Subcutaneous abdominal adipose tissue (tissue), 5 donors: ENCODE measurements around the gene CNOT6.
"Not testable (repeated sequence)": the region's sequence is repeated elsewhere in the genome, so short reads cannot be mapped to it uniquely, and the experiment has no call there.

Experiments used
- H3K27ac ChIP-seq: one replicate; pipeline ENCODE4 v1.7.0; 2013; ENCODE audit warnings: low read depth, mild to moderate bottlenecking, inconsistent platforms, low read length, moderate library complexity
- H3K27me3 ChIP-seq, 5 donors: one replicate each; pipeline ENCODE4 v1.7.0; 2013; ENCODE audit warnings: low read length in 5 of 5, inconsistent platforms in 1 of 5; ENCODE audit not compliant: control insufficient read depth in 5 of 5, insufficient read depth in 4 of 5
- H3K36me3 ChIP-seq, 5 donors: one replicate each; pipeline ENCODE4 v1.7.0; 2013; ENCODE audit warnings: low read length in 5 of 5; ENCODE audit not compliant: control insufficient read depth in 5 of 5, insufficient read depth in 5 of 5
- H3K4me1 ChIP-seq, 5 donors: one replicate each; pipeline ENCODE4 v1.7.0; 2013; ENCODE audit warnings: low read length in 5 of 5, mild to moderate bottlenecking in 3 of 5, moderate library complexity in 1 of 5; ENCODE audit not compliant: control insufficient read depth in 5 of 5, insufficient read depth in 5 of 5
- H3K4me3 ChIP-seq, 5 donors: one replicate each; pipeline ENCODE4 v1.7.0; 2013; ENCODE audit warnings: low read length in 5 of 5, low read depth in 1 of 5
- H3K9ac ChIP-seq, 5 donors: one replicate each; pipeline ENCODE4 v1.7.0; 2013; ENCODE audit warnings: low read length in 5 of 5, mild to moderate bottlenecking in 4 of 5, moderate library complexity in 3 of 5
- H3K9me3 ChIP-seq, 5 donors: one replicate each; pipeline ENCODE4 v1.7.0; 2013; ENCODE audit warnings: low read length in 5 of 5; ENCODE audit not compliant: control insufficient read depth in 5 of 5
- donor health status: healthy.
- donor health status: healthy.
- donor health status: healthy.
- donor health status: healthy.
- donor health status: healthy.

The CNOT6 gene

DNA sequence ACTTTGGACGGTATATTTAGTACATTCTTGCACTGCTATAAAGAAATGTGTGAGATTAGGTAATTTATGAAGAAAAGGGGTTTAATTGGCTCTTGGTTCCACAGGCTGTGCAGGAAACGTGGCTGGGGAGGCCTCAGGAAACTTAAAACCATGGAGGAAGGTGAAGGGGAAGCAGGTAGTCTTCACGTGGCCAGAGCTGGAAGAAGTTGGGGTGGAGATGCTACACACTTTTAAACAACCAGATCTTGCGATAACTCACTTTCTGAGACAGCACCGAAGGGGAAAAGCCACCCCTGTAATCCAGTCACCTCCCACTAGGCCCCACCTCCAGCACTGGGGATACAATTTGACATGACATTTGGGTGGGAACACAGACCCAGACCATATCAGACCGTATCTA is 13.5 kb downstream of the CNOT6 start:
- H3K4me3 ChIP-seq, result no peak overlapping the region
- H3K9me3 ChIP-seq, result no peaks in the 10 kb centered on the region
- no peaks in the 10 kb centered on the region for H3K4me1 ChIP-seq
- no peak overlapping the region for H3K9ac ChIP-seq
- H3K27me3 ChIP-seq, result no peaks in the 10 kb centered on the region
- H3K27ac ChIP-seq, result no peak overlapping the region
- no peaks in the 10 kb centered on the region for H3K36me3 ChIP-seq

DNA sequence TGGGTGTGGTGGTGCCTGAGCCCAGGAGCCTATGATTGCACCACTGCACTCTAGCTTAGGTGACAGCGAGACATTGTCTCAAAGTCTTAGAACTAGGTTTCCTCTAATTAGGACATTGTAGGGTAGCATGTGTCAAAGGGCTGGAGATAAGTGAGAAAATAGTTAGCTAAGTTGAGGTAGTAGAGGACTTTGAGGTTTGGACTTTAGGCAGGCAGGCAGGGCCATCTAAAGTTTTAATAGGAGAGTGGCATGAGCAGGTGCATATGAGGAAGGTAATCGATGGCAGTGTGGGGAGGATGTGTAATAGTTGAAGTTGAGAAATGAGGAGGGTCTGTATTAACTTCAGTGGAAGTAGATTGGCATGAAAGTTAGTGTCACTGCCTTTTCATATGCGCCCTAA is 21.1 kb downstream of the CNOT6 start:
- H3K27ac ChIP-seq, result no peak overlapping the region
- H3K9me3 ChIP-seq, result no peaks in the 10 kb centered on the region
- no peaks in the 10 kb centered on the region for H3K36me3 ChIP-seq
- H3K4me3 ChIP-seq, result no peak overlapping the region
- peaks cover 0 to 7% (median 0%) of the 10 kb centered on the region in 5 donors for H3K4me1 ChIP-seq
- no peaks in the 10 kb centered on the region for H3K27me3 ChIP-seq
- H3K9ac ChIP-seq, result no peak overlapping the region

DNA sequence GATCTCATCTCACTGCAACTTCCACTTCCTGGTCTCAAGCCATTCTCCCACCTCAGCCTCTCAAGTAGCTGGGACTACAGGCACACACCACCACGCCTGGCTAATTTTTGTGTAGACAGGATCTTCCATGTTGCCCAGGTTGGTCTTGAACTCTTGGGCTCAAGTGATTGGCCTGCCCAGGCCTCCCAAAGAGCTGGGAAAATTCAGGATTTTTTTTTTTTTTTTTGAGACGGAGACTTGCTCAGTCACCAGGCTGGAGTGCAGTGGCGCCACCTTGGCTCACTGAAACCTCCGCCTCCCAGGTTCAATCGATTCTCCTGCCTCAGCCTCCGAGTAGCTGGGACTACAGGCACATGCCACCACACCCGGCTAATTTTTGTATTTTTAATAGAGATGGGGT is 21.8 kb downstream of the CNOT6 start:
- not testable (repeated sequence) for H3K27ac ChIP-seq, H3K36me3 ChIP-seq, H3K9me3 ChIP-seq, H3K4me3 ChIP-seq, H3K9ac ChIP-seq, H3K4me1 ChIP-seq, H3K27me3 ChIP-seq

DNA sequence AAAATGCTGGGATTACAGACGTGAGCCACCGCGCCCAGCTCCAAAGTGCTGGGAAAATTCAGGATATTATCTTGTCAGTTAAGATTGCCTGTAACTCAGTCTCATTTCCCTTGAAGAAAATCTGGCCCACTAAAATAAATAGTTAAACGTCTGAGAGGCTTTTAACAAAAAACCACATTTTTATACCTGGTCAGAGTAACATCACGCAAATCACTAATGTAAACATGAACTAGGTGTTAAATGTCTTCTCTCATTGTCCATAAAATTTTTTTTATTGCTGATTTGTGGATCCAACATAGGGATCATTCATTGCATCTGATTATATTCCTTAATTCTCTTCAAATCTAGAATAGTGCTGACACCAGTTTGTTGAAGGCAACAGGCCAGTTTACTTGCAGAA is 22.3 kb downstream of the CNOT6 start:
- Histone ChIP-seq H3K9me3 (no peaks in the 10 kb centered on the region), H3K27me3 (no peaks in the 10 kb centered on the region), H3K4me1 (peaks cover 0 to 7% (median 0%) of the 10 kb centered on the region in 5 donors), H3K27ac (no peak overlapping the region), H3K36me3 (no peaks in the 10 kb centered on the region), H3K9ac (no peak overlapping the region), H3K4me3 (no peak overlapping the region)

DNA sequence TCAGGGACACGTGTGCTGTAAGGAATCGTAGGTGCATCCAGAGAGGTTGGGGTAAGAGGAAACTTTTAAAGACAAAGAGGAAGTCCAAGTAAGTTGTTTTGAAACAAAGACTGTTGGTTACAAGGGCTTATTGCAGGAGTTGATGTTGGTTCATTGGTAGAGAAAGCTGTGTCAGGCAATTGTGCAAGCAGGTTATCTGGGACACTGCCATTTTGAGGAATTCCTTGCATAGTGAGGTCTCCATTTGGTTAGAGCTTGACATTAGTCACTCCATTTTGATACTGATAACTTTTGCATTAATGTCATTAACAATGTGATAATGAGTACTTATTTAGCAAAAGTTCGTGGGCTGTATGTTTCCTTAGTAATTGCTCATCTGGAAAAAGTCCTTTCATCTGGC is 24.9 kb downstream of the CNOT6 start:
- H3K9me3 ChIP-seq, result no peaks in the 10 kb centered on the region
- H3K4me1 ChIP-seq, result peaks cover 0 to 9% (median 4%) of the 10 kb centered on the region in 5 donors
- no peaks in the 10 kb centered on the region for H3K27me3 ChIP-seq
- H3K36me3 ChIP-seq, result no peaks in the 10 kb centered on the region
- no peak overlapping the region for H3K9ac ChIP-seq
- H3K4me3 ChIP-seq, result no peak overlapping the region
- H3K27ac ChIP-seq, result no peak overlapping the region

DNA sequence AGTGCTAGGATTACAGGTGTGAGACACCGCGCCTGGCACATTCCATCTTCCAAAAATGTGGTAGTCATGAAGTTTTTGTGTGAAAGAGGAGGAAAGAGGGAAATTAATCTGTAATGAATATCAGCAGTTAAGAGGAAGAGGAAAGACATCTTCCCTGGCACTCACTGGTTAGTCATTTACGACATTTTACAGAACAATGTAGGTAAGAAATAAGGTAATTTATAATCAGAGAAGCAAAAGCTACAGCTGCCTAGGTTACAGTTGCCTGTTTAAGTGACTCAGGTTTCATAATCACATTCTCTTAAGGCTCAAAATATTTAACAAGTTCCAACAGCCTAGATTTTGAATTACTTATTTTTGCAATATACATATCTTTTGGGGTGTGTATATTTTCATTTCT is 26.9 kb downstream of the CNOT6 start:
- H3K27me3 ChIP-seq, result no peaks in the 10 kb centered on the region
- H3K9me3 ChIP-seq, result no peaks in the 10 kb centered on the region
- no peak overlapping the region for H3K27ac ChIP-seq
- H3K4me1 ChIP-seq, result peaks cover 0 to 13% (median 9%) of the 10 kb centered on the region in 5 donors
- H3K9ac ChIP-seq, result no peak overlapping the region
- H3K4me3 ChIP-seq, result no peak overlapping the region
- no peaks in the 10 kb centered on the region for H3K36me3 ChIP-seq

DNA sequence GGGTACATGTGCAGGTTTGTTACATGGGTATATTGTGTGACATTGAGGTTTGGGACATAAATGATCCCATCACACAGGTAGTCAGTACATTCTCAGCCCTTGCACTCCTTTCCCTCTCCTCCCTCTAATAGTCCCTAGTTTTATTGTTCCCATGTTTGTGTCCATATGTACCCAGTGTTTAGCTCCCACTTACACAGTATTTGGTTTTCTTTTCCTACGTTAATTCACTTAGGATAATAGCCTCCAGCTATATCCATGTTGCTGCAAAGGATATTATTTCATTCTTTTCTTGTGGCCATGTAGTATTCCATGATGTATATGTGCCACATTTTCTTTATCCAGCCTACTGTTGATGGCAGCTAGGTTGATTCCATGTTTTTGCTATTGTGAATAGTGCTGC is 27.4 kb downstream of the CNOT6 start:
- H3K4me1 ChIP-seq, result peaks cover 0 to 13% (median 9%) of the 10 kb centered on the region in 5 donors
- no peak overlapping the region for H3K27ac ChIP-seq
- no peak overlapping the region for H3K9ac ChIP-seq
- no peaks in the 10 kb centered on the region for H3K27me3 ChIP-seq
- no peaks in the 10 kb centered on the region for H3K36me3 ChIP-seq
- H3K9me3 ChIP-seq, result no peaks in the 10 kb centered on the region
- no peak overlapping the region for H3K4me3 ChIP-seq

DNA sequence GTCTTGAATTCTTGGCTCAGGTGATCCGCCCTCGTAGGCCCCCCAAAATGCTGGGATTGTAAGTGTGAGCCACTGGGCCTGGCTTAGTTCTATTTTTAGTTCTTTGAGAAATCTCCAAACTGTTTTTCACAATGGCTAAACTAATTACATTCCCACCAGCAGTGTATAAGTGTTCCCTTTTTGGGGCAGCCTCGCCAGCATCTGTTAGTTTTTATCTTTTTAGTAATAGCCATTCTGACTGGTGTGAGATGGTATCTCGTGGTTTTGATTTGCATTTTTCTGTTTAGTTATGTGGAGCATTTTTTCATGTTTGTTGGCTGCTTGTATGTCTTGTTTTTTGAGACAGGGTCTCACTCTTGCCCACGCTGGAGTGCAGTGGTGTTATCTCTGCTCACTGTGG is 28.2 kb downstream of the CNOT6 start:
- no peaks in the 10 kb centered on the region for H3K27me3 ChIP-seq
- no peak overlapping the region for H3K27ac ChIP-seq
- no peak overlapping the region for H3K4me3 ChIP-seq
- H3K9me3 ChIP-seq, result no peaks in the 10 kb centered on the region
- no peaks in the 10 kb centered on the region for H3K36me3 ChIP-seq
- H3K4me1 ChIP-seq, result peaks cover 0 to 13% (median 9%) of the 10 kb centered on the region in 5 donors
- no peak overlapping the region for H3K9ac ChIP-seq

DNA sequence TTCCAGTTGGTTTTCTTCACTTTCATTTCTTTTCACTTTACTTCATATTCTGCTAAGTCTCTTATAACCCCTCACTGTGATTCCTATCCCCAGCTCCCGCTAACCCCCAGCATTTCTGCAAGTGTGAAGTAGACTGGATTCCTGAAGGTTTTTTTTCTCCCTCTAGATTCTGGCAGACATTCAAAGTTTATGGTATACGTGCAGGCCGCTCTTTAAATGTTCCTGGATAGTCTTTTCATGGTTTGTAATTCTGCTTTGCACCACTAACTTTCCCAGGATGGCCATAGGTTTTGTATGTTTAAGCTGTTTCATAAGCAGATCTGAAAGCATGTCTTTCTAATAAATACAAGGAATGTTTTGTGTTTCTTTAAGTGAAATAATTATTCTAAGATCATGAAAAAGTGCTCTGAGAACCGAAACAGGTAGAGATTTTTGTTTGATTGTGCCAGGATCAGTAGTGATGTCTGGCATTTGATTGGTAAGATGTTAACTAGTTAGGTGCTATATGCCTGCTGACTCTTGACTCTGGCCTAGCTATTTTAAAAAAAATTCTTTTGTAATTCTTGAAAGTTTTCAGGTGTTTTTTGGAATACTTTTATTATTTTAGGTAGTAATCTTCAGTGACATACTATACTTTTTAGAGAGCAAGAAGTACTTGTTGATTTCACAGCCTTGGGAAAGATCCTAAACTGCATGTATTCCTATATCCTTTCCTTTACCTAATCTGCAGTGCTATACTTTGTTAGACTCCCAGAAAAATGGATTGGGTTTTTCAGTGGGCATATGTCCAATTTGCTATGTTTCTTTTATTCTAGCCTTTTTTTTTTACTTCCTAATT is 29.7 kb downstream of the CNOT6 start:
- H3K27me3 ChIP-seq, result no peaks in the 10 kb centered on the region
- H3K9me3 ChIP-seq, result no peaks in the 10 kb centered on the region
- no peak overlapping the region for H3K9ac ChIP-seq
- no peak overlapping the region for H3K27ac ChIP-seq
- no peak overlapping the region for H3K4me3 ChIP-seq
- no peaks in the 10 kb centered on the region for H3K36me3 ChIP-seq
- H3K4me1 ChIP-seq, result peaks cover 0 to 12% (median 9%) of the 10 kb centered on the region in 5 donors

DNA sequence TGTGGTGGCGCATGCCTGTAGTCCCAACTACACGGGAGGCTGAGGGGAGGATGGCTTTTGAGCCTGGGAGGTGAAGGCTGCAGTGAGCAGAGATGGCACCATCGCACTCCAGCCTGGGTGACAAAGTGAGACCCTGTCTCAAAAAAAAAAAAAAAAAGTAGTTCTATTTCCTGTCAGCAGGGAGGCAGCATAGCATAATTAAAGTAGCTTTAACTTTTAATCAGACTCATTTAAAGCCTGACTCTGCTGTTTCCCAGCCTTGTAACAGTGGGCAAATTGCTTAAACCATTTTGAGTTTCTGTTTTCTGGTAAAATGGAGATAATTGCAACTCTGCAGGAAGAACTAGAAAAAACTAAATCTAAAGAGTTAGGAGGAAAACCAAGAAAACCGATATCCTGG is 31.2 kb downstream of the CNOT6 start:
- no peak overlapping the region for H3K27ac ChIP-seq

More for the DNA sequence above, 31.2 kb downstream of the CNOT6 start:
- no peaks in the 10 kb centered on the region for H3K9me3 ChIP-seq
- H3K36me3 ChIP-seq, result peaks cover 0 to 6% (median 2%) of the 10 kb centered on the region in 5 donors
- no peaks in the 10 kb centered on the region for H3K27me3 ChIP-seq
- H3K4me1 ChIP-seq, result peaks cover 0 to 9% (median 6%) of the 10 kb centered on the region in 5 donors
- no peak overlapping the region for H3K9ac ChIP-seq
- no peak overlapping the region for H3K4me3 ChIP-seq
